ENCODE data around the gene NLRP2B.

GRCh38 chrX:57669961-57670360 lies 10.1 kb downstream of the NLRP2B start:
- TF ChIP-seq CTCF (conservative IDR thresholded peaks at IDR 0.05; ENCODE audit: low read length), result no peak
- TF ChIP-seq EZH2phosphoT487 (IDR thresholded peaks at IDR 0.05; ENCODE audit: borderline replicate concordance, low read depth, low read length), result no peak
